Ishikawa (cell line): ENCODE results near the gene RADIL.

Source experiments
- CEBPB ChIP-seq: IDR thresholded peaks from 2 replicates; pipeline ENCODE4 v1.6.1; 2012
- CREB1 ChIP-seq: IDR thresholded peaks from 2 replicates; pipeline ENCODE4 v1.6.1; 2012; ENCODE audit warnings: low read depth
- EP300 ChIP-seq: IDR thresholded peaks from 2 replicates; pipeline ENCODE4 v1.6.1; 2012; ENCODE audit warnings: borderline replicate concordance
- FOXM1 ChIP-seq: IDR thresholded peaks from 2 replicates; pipeline ENCODE4 v1.6.1; 2012; ENCODE audit warnings: low read depth, borderline replicate concordance
- RAD21 ChIP-seq: IDR thresholded peaks from 2 replicates; pipeline ENCODE4 v1.6.1; 2012; ENCODE audit warnings: low read depth
- TAF1 ChIP-seq: IDR thresholded peaks from 2 replicates; pipeline ENCODE4 v1.6.1; 2012; ENCODE audit warnings: low read depth, mild to moderate bottlenecking
- YY1 ChIP-seq: IDR thresholded peaks from 2 replicates; pipeline ENCODE4 v1.6.1; 2012; ENCODE audit warnings: low read depth

DNA sequence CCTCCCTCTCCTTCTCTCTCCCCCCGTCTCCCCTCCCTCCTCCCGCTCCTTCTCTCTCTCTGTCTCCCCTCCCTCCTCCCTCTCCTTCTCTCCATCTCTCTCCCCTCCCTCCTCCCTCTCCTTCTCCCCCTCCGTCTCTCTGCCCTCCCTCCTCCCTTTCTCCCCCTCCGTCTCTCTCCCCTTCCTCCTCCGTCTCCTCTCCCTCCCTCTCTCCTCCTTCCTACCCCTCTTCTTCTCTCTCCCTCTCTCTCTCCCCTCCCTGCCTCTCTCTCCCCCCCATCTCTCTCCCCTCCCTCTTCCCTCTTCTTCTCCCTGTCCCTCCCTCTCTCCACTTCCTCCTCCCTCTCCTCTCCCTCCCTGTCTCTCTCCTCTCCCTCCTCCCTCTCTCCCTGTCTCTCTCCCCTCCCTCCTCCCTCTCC, 75.9 kb downstream of the RADIL start:
- TF ChIP-seq EP300: no peak
- TF ChIP-seq RAD21: no peak
- TF ChIP-seq YY1: no peak
- no peak for TF ChIP-seq CEBPB
- no peak for TF ChIP-seq CREB1
- no peak for TF ChIP-seq FOXM1
- TF ChIP-seq TAF1: no peak
